GM19468 (cell line): Measurements from ENCODE around the gene PARK7.

Source experiments
- ATAC-seq: cut with Tn5 transposase; IDR thresholded peaks from one replicate; pipeline ENCODE4 v1.9.1; 2021; ENCODE audit warnings: mild to moderate bottlenecking, moderate library complexity, moderate number of reproducible peaks; ENCODE audit not compliant: unreplicated experiment; ENCODE audit errors: extremely low read depth

PARK7 gene

DNA sequence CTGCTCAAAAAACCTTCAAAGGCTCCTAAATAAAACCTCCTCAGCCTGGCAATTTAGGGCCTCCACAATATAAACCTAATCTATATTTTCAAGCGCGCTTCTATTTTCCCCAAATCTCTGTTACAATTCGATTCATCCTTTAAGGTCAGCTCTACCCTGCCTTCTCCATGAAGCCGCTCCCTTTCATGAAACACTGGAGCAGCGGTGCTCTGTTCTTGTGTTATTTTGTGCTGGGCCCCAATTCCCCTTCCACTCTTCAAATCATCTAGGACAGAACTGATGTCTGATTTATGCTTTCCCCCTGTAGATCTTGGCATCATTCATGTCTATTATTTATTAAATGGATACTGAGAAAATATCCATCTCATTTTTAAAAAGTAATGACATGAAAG, 57.7 kb downstream of the PARK7 start:
- ATAC-seq = no peak

GRCh38 chr1:8020032-8020431, 58.5 kb downstream of the PARK7 start:
- no peak for ATAC-seq

GRCh38 chr1:8021676-8022266, 60.3 kb downstream of the PARK7 start:
- ATAC-seq = no peak

DNA sequence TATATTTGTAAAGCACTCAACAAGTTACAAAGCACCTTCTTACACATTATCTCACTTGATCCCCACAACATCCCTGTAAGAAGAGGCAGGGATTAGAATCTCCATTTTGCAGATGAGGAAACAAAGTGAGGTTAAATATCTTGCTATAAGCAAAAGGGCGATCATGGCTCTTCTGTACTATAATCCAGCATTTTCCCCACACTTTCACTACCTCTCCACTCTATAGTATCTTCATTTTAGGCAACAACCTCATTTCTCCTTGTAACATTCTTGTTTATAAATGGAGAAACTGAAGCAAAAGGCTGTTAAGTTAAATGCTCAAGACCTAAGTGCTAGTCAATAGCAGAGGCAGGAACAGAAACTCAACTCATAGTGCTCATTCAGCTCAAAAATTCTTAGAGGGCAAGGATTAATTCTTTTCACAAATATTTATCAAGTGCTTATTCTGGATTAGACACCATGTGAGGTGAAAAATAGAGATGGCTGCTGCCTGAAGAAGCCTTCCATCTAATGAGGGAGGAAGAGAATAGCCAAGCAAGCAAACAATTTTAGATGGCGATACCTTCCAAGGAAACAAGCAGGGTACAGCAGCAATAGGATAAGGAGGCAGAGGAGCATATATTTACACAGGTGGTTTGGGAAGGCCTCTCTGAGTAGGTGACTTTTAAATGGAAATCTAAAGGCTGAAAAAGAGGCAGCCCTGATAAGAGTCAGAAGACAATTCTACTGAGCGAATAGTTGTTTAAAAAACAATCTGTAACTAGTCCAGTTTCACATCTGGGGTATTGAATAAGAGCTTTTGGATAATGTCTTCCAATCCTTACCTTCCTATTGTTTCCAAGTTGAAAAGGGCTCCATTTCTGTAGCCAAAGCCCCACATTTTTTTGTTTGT, 61.1 kb downstream of the PARK7 start:
- no peak for ATAC-seq

- no peak for ATAC-seq
Measured at GRCh38 chr1:8023287-8023994, 61.9 kb downstream of the PARK7 start.

- no peak for ATAC-seq
Measured at GRCh38 chr1:8023995-8024313, 62.4 kb downstream of the PARK7 start.

DNA sequence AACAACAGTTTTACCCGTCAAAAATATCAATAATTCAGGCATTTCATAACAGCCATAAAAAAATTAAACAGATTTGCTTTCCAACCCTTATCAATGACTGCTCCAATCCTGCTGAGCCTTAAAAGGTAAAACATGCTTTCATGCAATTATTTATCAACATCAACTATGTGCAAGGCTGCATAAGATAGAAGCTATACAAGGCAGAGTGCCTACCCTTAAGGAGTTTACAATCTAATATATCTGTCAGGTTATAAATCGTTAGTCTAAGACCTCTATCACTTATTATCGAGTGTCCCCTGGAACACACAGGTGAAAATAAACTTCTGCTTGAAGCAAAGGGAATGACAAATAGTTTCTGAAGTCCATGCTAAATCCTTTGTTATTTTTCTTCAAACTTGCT, 62.8 kb downstream of the PARK7 start:
- no peak for ATAC-seq

DNA sequence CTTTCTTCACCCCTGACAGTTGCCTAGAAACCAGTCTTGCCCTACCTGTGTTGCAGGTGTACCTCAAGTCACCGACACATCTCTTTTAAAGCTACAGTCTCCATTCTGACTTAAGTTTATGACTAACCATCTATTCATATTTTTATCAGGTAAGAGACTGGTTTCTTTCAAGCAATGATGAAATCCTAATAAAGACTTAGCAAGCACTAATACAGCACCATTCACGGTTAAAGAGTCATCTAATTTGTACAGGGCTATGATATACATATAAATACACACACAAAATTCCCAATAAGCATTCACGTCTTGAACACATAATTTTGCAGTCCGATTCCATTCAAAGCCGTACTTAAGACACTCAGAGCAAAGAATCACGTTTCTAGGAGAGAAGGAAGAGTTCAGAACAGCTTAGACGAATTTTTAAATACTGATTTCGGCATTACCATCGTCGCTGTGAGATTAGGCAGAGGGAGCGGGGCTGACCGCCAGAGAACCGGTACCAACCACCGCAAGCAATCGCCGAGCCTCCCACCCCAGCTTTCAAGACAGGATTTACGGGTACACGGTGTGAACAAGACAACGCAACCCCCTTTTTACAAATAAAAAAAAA, 63.7 kb downstream of the PARK7 start:
- ATAC-seq = no peak

- ATAC-seq = peak; percentile 15
Measured at GRCh38 chr1:8025671-8026144, 64.2 kb downstream of the PARK7 start.

GRCh38 chr1:8026153-8026975, 64.9 kb downstream of the PARK7 start, which contains the start of gene ERRFI1:
TSS of gene ERRFI1 (minus strand) at chr1:8026309. CDS start at chr1:8015619, 10,690 bp downstream.
- ATAC-seq = peak; percentile 53

GRCh38 chr1:8026976-8027747, 65.7 kb downstream of the PARK7 start:
- ATAC-seq = no peak

DNA sequence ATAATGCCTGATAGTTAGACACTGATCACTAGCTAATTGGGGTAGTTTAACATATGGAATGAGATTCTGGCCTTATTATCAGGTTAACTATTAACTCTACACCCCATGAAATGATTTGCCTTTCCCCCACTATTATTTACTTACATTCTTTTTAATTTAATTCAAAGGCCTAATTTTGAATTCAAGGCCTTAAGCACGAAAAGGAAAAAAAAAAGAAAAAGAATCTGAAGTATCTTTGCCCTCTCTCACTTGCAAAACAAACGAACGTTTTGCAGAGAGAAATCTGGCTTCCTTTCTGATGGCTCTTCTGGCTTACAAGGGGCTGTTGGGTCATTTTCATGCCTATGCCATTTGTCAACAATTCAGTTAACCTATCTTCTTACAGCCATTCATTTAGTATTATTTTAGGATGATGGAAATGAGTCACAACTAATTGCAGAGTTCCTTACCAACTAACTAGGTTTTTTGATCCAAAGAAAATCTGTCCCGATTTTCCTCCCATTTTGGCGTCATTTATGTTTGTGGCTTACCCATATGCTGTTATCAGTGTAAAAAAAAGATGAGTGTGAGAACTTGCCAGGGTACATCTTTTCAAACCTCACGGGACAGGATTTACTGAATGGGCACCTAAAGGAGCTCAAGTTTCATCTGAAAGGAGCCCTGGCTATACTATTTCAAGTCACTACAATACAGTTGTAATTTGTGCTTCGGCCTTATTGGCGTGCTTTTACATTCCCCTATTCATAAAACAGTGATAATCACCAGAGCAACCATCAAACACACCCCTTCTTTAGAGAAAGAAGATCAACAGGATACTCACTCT, 66.4 kb downstream of the PARK7 start:
- ATAC-seq = no peak

- ATAC-seq = no peak
Measured at GRCh38 chr1:8028571-8028910, 67.0 kb downstream of the PARK7 start.

DNA sequence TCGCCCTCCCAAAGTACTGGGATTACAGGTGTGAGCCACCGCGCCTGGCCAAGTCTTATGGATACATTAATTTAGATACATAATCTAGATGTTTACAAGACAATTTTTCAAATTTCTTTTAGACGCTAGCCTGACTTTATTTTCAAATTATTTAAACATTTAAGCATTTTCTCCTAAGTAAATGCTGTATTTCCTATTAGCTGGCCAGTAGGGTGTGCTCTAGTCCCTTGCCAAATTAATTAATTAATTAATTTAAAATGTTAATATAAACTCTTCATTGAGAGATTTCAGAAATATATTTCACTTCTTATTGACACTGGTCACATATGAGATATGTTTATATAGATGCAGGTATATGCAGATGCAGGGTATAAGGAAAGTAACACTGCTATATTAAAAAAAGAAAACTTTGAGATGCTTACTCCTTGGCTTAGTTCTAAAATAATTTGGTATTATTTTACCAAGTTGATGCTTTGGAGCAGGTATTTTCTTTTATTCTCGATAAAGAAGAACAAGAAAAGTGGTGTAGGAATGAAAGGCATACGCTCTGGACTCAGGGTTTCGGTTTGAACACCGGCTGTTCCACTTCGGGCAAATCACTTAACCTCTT, 69.8 kb downstream of the PARK7 start:
- ATAC-seq = no peak

GRCh38 chr1:8032366-8032910, 70.9 kb downstream of the PARK7 start:
- no peak for ATAC-seq

DNA sequence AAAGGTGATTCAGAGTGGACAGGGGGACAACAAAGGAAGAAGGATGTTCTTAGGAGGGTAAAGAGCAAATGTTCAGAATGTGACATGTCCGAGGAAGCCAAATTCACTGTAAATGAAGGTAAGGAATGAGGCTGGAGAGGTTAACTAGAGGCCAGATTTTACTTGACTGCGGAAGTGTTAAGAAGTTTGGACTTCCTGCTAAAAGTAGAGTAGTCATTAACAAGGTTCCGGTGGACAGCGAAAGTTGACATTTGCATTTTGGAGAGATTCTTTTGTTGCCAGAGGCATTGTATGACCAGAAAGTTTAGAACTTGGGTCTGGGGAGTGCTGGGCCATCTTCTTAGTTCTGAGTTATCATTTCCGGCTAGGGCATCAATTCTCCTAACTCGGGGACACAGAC, 71.8 kb downstream of the PARK7 start:
- ATAC-seq = no peak
